HG03039 (cell line): ENCODE measurements around the gene STAT1.

Experiments used
- ATAC-seq: cut with Tn5 transposase; IDR thresholded peaks from one replicate; pipeline ENCODE4 v1.9.1; 2021; ENCODE audit warnings: mild to moderate bottlenecking, moderate library complexity; ENCODE audit not compliant: unreplicated experiment

The STAT1 gene

GRCh38 chr2:190927301-190927700 is 86.7 kb downstream of the STAT1 start:
- ATAC-seq, result no peak

- no peak for ATAC-seq
Measured at GRCh38 chr2:190922376-190922775, 91.6 kb downstream of the STAT1 start.

- no peak for ATAC-seq
Measured at GRCh38 chr2:190920085-190920484, 93.9 kb downstream of the STAT1 start.
